ENCODE results near the gene ZNF358. TPM values are rescaled to one million over a fixed set of nuclear protein-coding genes. Genes with fewer than 3 reads are reported as not detected.

ZNF358 gene
- total and polyA plus RNA-seq, 7 donors = 29.3 to 120 (median 64.5) TPM

DNA sequence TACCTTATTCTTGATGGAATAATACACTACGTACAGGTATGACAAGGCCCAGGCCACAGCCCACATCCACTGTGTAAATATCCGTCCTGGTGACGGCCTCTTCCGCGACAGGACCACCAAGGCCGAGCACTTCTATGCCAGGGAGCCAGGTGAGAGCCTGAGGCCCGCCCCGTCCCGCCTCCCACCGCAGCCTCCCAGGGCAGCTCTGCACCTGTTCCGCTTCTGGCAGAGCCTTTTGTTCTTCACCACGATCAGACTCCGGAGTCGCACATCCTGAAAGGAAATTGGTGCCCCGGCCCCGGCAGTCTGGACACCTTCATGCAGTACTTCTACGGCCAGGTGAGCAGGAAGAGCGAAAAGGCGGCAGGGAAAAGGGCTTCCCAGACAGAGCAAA is 10.6 kb upstream of the ZNF358 start:
- TF ChIP-seq POLR2AphosphoS5 (IDR thresholded peaks at IDR 0.05) = no peak
- TF ChIP-seq, protein P1, sequence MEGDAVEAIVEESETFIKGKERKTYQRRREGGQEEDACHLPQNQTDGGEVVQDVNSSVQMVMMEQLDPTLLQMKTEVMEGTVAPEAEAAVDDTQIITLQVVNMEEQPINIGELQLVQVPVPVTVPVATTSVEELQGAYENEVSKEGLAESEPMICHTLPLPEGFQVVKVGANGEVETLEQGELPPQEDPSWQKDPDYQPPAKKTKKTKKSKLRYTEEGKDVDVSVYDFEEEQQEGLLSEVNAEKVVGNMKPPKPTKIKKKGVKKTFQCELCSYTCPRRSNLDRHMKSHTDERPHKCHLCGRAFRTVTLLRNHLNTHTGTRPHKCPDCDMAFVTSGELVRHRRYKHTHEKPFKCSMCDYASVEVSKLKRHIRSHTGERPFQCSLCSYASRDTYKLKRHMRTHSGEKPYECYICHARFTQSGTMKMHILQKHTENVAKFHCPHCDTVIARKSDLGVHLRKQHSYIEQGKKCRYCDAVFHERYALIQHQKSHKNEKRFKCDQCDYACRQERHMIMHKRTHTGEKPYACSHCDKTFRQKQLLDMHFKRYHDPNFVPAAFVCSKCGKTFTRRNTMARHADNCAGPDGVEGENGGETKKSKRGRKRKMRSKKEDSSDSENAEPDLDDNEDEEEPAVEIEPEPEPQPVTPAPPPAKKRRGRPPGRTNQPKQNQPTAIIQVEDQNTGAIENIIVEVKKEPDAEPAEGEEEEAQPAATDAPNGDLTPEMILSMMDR (IDR thresholded peaks at IDR 0.05) = no peak
- TF ChIP-seq POLR2A (IDR thresholded peaks at IDR 0.05) = no peak
- TF ChIP-seq EP300 (IDR thresholded peaks at IDR 0.05) = no peak
- peaks cover 0 to 31% (median 25%) of the 10 kb centered on the region in 4 donors for H3K4me1 ChIP-seq
- no peak for DNase-seq
- intact Hi-C loops (cut with DNase I) = no loop called here
- H3K36me3 ChIP-seq = no peaks in the 10 kb centered on the region
- peaks cover 5 to 57% (median 35%) of the 10 kb centered on the region in 3 donors for H3K27me3 ChIP-seq
- 12 to 23% methylated on average over 19 of the region's 19 CpGs for WGBS, 2 donors
- peaks cover 0 to under 1% (median 0%) of the 10 kb centered on the region in 4 donors for H3K9me3 ChIP-seq
- H3K27ac ChIP-seq = no peak overlapping the region
- no peak overlapping the region for H3K4me3 ChIP-seq

DNA sequence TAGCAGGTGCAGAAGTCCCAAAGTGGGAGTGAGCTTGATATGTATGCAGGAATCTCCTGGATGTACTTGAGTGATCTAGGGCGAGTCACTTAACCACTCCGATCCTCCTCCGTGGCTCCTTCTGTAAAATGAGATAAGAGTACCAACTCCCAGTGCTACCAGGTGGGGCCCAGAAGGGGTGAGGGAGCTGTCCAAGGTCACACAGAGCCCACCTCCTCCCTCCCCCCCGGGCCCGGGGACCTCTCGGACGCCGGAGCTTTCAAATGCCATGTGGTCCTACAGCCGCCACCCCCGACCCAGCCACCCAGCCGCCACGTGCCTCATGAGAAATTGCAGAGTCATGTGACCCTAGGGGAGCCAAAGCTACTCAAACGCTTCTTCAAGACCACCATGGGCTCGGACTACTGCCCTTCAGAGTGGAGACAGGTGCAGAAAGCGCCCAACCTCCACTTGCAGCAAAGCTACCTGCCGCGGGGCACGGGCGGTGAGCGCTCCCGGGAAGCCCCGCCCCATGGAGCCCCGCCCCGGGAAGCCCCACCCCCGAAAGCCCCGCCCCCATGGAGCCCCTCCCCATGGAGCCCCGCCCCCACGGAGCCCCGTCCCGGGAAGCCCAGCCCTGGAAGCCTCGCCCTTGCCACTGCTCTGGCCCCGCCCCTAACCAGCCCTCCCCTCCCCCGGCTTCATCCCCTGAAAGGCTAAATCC is 10.1 kb upstream of the ZNF358 start:
- DNase-seq = peak; percentile 64
- Histone ChIP-seq H3K9me3 (peaks cover 0 to 2% (median 0%) of the 10 kb centered on the region in 4 donors), H3K27me3 (peaks cover 5 to 52% (median 30%) of the 10 kb centered on the region in 3 donors), H3K27ac (no peak overlapping the region), H3K4me1 (peaks cover 0 to 27% (median 21%) of the 10 kb centered on the region in 4 donors), H3K4me3 (peak overlapping the region in 1 of 4 donors; percentile 14), H3K36me3 (no peaks in the 10 kb centered on the region)
- intact Hi-C loops (cut with DNase I) = no loop called here
- TF ChIP-seq, protein P1 (IDR thresholded peaks at IDR 0.05) = no peak
- TF ChIP-seq EP300 (IDR thresholded peaks at IDR 0.05) = no peak
- 2 to 5% methylated on average over 33 of the region's 33 CpGs for WGBS, 2 donors

DNA sequence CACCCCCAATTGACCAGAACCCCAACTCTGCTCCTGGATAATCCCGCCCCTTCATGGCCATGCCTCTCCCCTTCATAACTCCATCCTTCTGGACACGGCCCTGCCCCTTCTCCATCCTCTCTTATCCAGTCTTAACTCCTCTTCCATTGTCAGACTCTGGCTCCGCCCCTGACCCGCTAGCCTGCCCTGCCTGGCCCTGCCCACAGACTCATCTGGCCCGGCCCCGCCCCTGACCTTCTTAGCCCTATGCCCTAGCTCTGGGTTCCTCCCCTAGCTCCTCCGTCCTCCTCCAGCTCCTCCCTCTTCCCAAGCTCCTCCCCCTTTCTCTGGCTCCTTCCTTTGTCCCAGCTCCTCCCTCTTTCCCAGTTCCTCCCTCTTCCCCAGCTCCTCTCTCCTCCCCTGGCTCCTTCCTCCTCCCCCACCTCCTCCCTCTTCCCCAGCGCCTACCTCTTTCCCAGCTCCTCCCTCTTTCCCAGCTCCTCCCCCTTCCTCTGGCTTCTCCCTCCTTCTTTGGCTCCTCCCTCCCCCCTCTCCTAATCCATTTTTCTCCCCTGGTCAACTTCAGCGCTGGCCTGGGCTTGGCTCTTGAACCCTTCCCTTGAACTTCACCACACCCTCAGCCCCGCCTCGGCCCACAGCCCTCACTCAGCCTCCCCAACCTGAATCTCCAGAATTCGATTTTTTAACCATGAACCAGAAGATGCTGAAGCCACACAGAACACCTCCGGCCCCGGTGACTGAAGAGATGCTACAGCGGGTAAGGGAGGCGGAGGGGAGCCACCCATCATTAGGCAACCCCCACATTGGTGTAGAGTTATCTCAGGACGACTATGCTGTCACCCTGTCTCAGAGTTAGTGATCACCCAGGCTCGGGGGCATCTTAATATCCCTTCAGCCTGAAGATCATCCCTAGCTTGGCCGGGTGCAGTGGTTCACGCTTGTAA is 9.2 kb upstream of the ZNF358 start:
- TF ChIP-seq, protein P1 (IDR thresholded peaks at IDR 0.05) = no peak
- TF ChIP-seq EP300 (IDR thresholded peaks at IDR 0.05) (no peak), POLR2AphosphoS5 (IDR thresholded peaks at IDR 0.05) (no peak), POLR2A (IDR thresholded peaks at IDR 0.05) (no peak)
- H3K4me3 ChIP-seq = no peak overlapping the region
- DNase-seq = peak; percentile 82

DNA sequence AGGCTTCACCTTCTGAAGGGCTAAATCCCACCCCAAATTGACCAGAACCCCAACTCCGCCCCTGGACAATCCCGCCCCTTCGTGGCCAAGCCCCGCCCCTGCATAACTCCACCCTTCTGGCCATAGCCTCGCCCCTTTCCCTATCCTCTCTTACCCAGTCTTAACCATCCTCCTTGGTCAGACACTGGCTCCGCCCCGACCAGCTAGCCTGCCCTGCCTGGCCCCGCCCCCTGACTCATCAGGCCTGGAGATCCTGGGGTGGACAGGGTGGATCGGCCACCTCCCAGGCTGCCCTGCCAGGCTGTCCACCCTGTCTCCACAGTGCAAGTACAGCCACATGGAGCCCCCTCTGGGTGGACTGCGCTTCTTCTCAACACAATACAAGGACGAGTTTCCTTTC is 8.0 kb upstream of the ZNF358 start:
- peaks cover 0 to 20% (median 14%) of the 10 kb centered on the region in 4 donors for H3K4me1 ChIP-seq
- no peak overlapping the region for H3K27ac ChIP-seq
- 33 to 48% methylated on average over 11 of the region's 11 CpGs for WGBS, 2 donors
- intact Hi-C loops (cut with DNase I) = no loop called here
- H3K9me3 ChIP-seq = peaks cover 0 to 2% (median 0%) of the 10 kb centered on the region in 4 donors
- H3K27me3 ChIP-seq = peaks cover 2 to 31% (median 23%) of the 10 kb centered on the region in 3 donors
- peak; percentile 83 for DNase-seq
- TF ChIP-seq EP300 (IDR thresholded peaks at IDR 0.05) (no peak), POLR2AphosphoS5 (IDR thresholded peaks at IDR 0.05) (no peak), POLR2A (IDR thresholded peaks at IDR 0.05) (no peak)
- TF ChIP-seq, protein P1 (IDR thresholded peaks at IDR 0.05) = no peak
- no peaks in the 10 kb centered on the region for H3K36me3 ChIP-seq
- H3K4me3 ChIP-seq = no peak overlapping the region

More for the DNA sequence above, 9.2 kb upstream of the ZNF358 start:
- Histone ChIP-seq H3K4me1 (peaks cover 0 to 20% (median 14%) of the 10 kb centered on the region in 4 donors), H3K27me3 (peaks cover 2 to 44% (median 23%) of the 10 kb centered on the region in 3 donors), H3K27ac (no peak overlapping the region), H3K36me3 (no peaks in the 10 kb centered on the region), H3K9me3 (peaks cover 0 to 2% (median 0%) of the 10 kb centered on the region in 4 donors)
- WGBS, 2 donors = 31 to 47% methylated on average over 20 of the region's 20 CpGs
- intact Hi-C loops (cut with DNase I) = no loop called here

Measured in sigmoid colon (tissue), 7 donors.